HG02642 (cell line): ENCODE results near the gene SRGAP2B.
"Not testable (repeated sequence)": the region's sequence is repeated elsewhere in the genome, so short reads cannot be mapped to it uniquely, and the experiment has no call there.

Experiments used
- ATAC-seq: cut with Tn5 transposase; IDR thresholded peaks from one replicate; pipeline ENCODE4 v1.9.1; 2021; ENCODE audit warnings: mild to moderate bottlenecking; ENCODE audit not compliant: unreplicated experiment, poor library complexity

Gene SRGAP2B

GRCh38 chr1:144917154-144918026, 177.7 kb downstream of the SRGAP2B start:
- ATAC-seq, result not testable (repeated sequence)

- peak; percentile 80 for ATAC-seq
Observed at GRCh38 chr1:144913977-144914734, 181.0 kb downstream of the SRGAP2B start.

GRCh38 chr1:144913458-144913857, 181.7 kb downstream of the SRGAP2B start:
- ATAC-seq, result not testable (repeated sequence)

GRCh38 chr1:144910729-144911128, 184.4 kb downstream of the SRGAP2B start:
- not testable (repeated sequence) for ATAC-seq

GRCh38 chr1:144900841-144901240, 194.3 kb downstream of the SRGAP2B start:
- not testable (repeated sequence) for ATAC-seq

- not testable (repeated sequence) for ATAC-seq
Observed at GRCh38 chr1:144894454-144895201, 200.5 kb downstream of the SRGAP2B start.

- not testable (repeated sequence) for ATAC-seq
Observed at GRCh38 chr1:144893710-144894438, 201.3 kb downstream of the SRGAP2B start.

GRCh38 chr1:144893062-144893461, 202.1 kb downstream of the SRGAP2B start:
- not testable (repeated sequence) for ATAC-seq

- not testable (repeated sequence) for ATAC-seq
Observed at GRCh38 chr1:144889450-144890115, 205.5 kb downstream of the SRGAP2B start.

GRCh38 chr1:144883022-144883421, 212.1 kb downstream of the SRGAP2B start:
- ATAC-seq, result not testable (repeated sequence)

- ATAC-seq, result not testable (repeated sequence)
Observed at GRCh38 chr1:144882343-144882742, 212.8 kb downstream of the SRGAP2B start.

- not testable (repeated sequence) for ATAC-seq
Observed at GRCh38 chr1:144858607-144859006, 236.5 kb downstream of the SRGAP2B start.
